Measurements from ENCODE around the gene GPR160. TPM values are rescaled to one million over a fixed set of nuclear protein-coding genes. Genes with fewer than 3 reads are reported as not detected.

GPR160 gene
- total and polyA plus RNA-seq, 10 of the 15 experiments (the other 5 are each of a cell fraction or from before 2014, with no cell fraction given), result 1.2 to 57.7 (median 30.9) TPM

- TF ChIP-seq EED (IDR thresholded peaks at IDR 0.05; ENCODE audit: low read depth), result peak; percentile 97
- no peak for TF ChIP-seq FOS (IDR thresholded peaks at IDR 0.05; ENCODE audit: borderline replicate concordance, extremely low read depth, insufficient read length)
- TF ChIP-seq NR2C1 (IDR thresholded peaks at IDR 0.05), result peak; percentile 8; the same call in 1 of the 2 replicates
- peak; percentile 82; the same call in 1 of the 2 replicates for TF ChIP-seq CBX5 (IDR thresholded peaks at IDR 0.05; ENCODE audit: low read depth)
- TF ChIP-seq ZNF217 (IDR thresholded peaks at IDR 0.05), result peak; percentile 52; the same call in 1 of the 2 replicates
- TF ChIP-seq E4F1 (IDR thresholded peaks at IDR 0.05; ENCODE audit: borderline replicate concordance, partially characterized antibody), result no peak
- TF ChIP-seq PRDM15 (CRISPR knock-in tag; IDR thresholded peaks at IDR 0.05), result no peak
- peak; percentile 89 to 90 for TF ChIP-seq BHLHE40 (IDR thresholded peaks at IDR 0.05; ENCODE audit: borderline replicate concordance in 1 of 2, low read depth in 2 of 2, low read length in 1 of 2)
- TF ChIP-seq STAT3 (IDR thresholded peaks at IDR 0.05; ENCODE audit: low read depth, low read length), result 0 out of 2 replicates have a peak, but pooled peaks have one; percentile 13
- TF ChIP-seq RFX5 (IDR thresholded peaks at IDR 0.05; ENCODE audit: low read depth, low read length), result no peak
- no peak for TF ChIP-seq RAD21 (IDR thresholded peaks at IDR 0.05; ENCODE audit: insufficient read depth, low read depth, low read length)
- TF ChIP-seq POLR2AphosphoS2 (IDR thresholded peaks at IDR 0.05; ENCODE audit: low read depth, low read length), result no peak
- no peak for TF ChIP-seq SMAD5 (IDR thresholded peaks at IDR 0.05; ENCODE audit: low read depth)
- TF ChIP-seq TCF7 (IDR thresholded peaks at IDR 0.05; ENCODE audit: borderline replicate concordance), result no peak
- TF ChIP-seq PML (IDR thresholded peaks at IDR 0.05; ENCODE audit: low read length), result no peak; the same call in 1 of the 2 replicates
- TF ChIP-seq ZBTB40 (IDR thresholded peaks at IDR 0.05; ENCODE audit: borderline replicate concordance), result no peak
- no peak for TF ChIP-seq KDM1A (IDR thresholded peaks at IDR 0.05; ENCODE audit: borderline replicate concordance)
- TF ChIP-seq STAT1 (conservative IDR thresholded peaks at IDR 0.05), result no peak
- TF ChIP-seq CBFB (IDR thresholded peaks at IDR 0.05; ENCODE audit: low read depth), result peak; percentile 71
- 0 out of 2 replicates have a peak, but pooled peaks have one; percentile 39 for TF ChIP-seq BMI1 (IDR thresholded peaks at IDR 0.05; ENCODE audit: borderline replicate concordance)
- TF ChIP-seq RELA (IDR thresholded peaks at IDR 0.05; ENCODE audit: borderline replicate concordance, partially characterized antibody), result no peak
- no peak for TF ChIP-seq SREBF2 (IDR thresholded peaks at IDR 0.05; ENCODE audit: low read length)
- TF ChIP-seq NBN (IDR thresholded peaks at IDR 0.05), result no peak
Measured at GRCh38 chr3:170044795-170045244, 7.0 kb downstream of the GPR160 start (continued).
